HG03520 (cell line): ENCODE data around the gene MASTL.

ENCODE experiments used
- ATAC-seq: cut with Tn5 transposase; IDR thresholded peaks from one replicate; pipeline ENCODE4 v1.9.1; 2021; ENCODE audit warnings: mild to moderate bottlenecking, moderate library complexity; ENCODE audit not compliant: unreplicated experiment

MASTL gene

DNA sequence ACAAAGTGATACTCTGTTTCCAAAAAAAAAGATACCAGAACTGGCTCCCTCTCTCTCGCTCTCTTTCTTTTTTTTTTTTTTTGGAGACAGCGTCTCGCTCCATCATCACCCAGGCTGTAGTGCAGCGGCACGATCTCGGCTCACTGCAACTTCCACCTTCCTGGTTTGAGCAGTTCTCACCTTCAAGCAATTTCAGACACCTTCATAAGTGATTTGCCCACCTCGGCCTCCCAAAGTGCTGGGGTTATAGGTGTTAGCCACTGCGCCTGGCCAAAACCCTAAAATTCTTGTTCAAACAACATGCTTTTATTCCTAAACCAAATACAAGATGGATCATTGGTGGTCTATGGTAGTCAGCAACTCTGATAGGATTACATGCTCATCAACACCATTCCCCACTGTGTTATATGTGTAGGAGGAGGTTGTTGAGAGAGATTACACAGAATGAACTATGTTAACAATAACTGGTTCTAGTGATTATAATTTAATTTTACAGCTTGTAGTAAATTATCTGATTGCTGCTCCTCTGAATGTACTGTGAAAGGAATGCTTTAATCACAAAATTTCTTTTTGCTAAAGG lies 69.9 kb downstream of the MASTL start:
- no peak for ATAC-seq

DNA sequence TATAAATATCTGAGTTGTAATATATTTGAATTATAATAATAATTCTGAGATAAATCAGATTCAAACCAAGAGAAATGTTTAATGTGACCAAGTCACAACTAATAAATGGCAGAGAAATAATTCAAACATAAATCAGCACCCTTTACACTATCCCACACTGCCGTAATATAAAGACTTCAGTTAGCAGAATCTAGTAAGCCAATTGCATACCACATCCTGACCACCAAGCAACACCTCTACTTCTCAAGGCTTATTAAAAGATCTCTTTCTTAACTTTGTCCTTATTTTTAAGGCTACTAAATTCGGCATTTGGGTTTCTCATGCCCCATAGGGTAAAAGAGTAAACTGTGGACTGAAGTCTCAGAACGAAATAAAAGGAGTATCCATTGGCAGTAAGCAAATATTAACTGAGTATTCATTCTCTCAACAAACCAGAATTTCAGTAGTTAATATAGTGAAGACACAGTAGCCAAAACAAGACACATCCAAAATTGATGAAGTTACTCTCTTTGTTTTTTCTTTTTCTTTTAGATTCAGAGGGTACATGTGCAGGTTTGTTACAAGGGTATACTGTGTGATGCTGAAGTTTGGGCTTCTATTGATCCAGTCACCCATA lies 70.6 kb downstream of the MASTL start:
- no peak for ATAC-seq

DNA sequence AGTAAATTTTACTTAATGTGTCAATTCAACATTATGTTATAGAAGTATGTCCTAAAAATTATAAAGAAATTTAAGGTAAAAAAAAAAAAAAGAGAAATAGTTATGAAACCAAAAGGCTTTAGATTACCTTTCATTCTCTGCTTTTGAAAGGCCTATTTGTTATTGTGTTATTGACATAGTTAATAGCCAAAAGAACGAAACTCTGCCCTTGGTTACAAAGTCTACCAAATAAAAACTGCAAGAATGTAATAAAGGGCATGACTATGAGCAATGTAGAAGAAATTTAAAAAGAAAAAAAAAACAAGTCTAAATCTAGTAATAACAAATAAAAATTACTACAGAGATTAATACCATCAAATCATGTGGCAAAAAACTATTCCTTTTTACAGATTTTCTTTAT lies 74.9 kb downstream of the MASTL start:
- ATAC-seq, result no peak

DNA sequence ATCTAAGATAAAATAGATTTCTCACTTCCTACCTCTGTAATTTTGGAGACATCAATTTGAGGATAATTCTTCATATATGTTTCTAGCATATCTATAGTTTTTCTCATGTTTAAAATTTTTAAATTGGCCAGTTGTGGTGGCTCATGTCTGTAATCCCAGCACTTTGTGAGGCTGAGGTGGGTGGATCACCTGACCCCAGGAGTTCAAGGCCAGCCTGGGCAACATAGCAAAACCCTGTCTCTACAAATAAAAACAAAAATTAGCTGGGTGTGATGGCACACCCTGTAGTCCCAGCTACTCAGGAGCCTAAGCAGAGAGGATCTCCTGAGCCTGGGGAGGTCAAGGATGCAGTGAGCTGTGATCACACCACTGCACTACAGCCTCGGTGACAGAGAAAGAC lies 80.6 kb downstream of the MASTL start:
- no peak for ATAC-seq
